T-helper 1 cell treated with Interleukin-12 subunit alpha and Interleukin-12 subunit beta and Interleukin-4 antibody, amounts not matched to agents 30 ng/mL and 1 ng/mL, for 36 hours (primary cell): ENCODE data around the gene VAV2. TPM values are rescaled to one million over a fixed set of nuclear protein-coding genes. Genes with fewer than 3 reads are reported as not detected.
"Not testable (repeated sequence)": the region's sequence is repeated elsewhere in the genome, so short reads cannot be mapped to it uniquely, and the experiment has no call there.

Experiments
- intact Hi-C: fragments of 100-400 bp; cut with micrococcal nuclease; formaldehyde crosslinking; loops from one replicate; pipeline ENCODE4 v1.15.1; 2024
- total RNA-seq: library from RNA; stranded (reverse); gene quantifications from 2 replicates; pipeline ENCODE4 v1.2.3, GENCODE V29; 2022

Gene VAV2
- total RNA-seq, 1 donor from 2014 or later, result 3.1 TPM

GRCh38 chr9:133752739-133753446 is 239.2 kb downstream of the VAV2 start:
- intact Hi-C loops, result no loop called here

GRCh38 chr9:133750982-133751649 is 241.0 kb downstream of the VAV2 start:
- intact Hi-C loops, result no loop called here

- intact Hi-C loops, result no loop called here
Observed at GRCh38 chr9:133747309-133747708, 244.8 kb downstream of the VAV2 start.

- intact Hi-C loops, result not testable (repeated sequence)
Observed at GRCh38 chr9:133744528-133744927, 247.6 kb downstream of the VAV2 start.

GRCh38 chr9:133742849-133743444 is 249.2 kb downstream of the VAV2 start:
- intact Hi-C loops, result loop anchor here (1.0 kb wide), 2 partner anchors 154 to 210 kb away; no protein-coding TSS in a partner anchor

GRCh38 chr9:133742251-133742650 is 249.9 kb downstream of the VAV2 start:
- intact Hi-C loops, result no loop called here

- intact Hi-C loops, result no loop called here
Observed at GRCh38 chr9:133741716-133742115, 250.4 kb downstream of the VAV2 start.

GRCh38 chr9:133740911-133741310 is 251.2 kb downstream of the VAV2 start:
- intact Hi-C loops, result no loop called here

GRCh38 chr9:133739408-133740280 is 252.5 kb downstream of the VAV2 start:
- intact Hi-C loops, result no loop called here

- intact Hi-C loops, result no loop called here
Observed at GRCh38 chr9:133738640-133739225, 253.4 kb downstream of the VAV2 start.

GRCh38 chr9:133737774-133738639 is 254.1 kb downstream of the VAV2 start, which contains the start of gene SARDH:
Gene SARDH (minus strand): TSS chr9:133738352. CDS start chr9:133734173, 4,179 bp downstream.
- intact Hi-C loops, result no loop called here

- intact Hi-C loops, result no loop called here
Observed at GRCh38 chr9:133737071-133737773, 254.9 kb downstream of the VAV2 start.

GRCh38 chr9:133735931-133736330 is 256.2 kb downstream of the VAV2 start:
- intact Hi-C loops, result no loop called here

GRCh38 chr9:133735415-133735775 is 256.7 kb downstream of the VAV2 start:
- intact Hi-C loops, result no loop called here

GRCh38 chr9:133734590-133735414 is 257.3 kb downstream of the VAV2 start:
- intact Hi-C loops, result no loop called here

- intact Hi-C loops, result no loop called here
Observed at GRCh38 chr9:133733796-133734533, 258.2 kb downstream of the VAV2 start.

GRCh38 chr9:133733421-133733795 is 258.7 kb downstream of the VAV2 start:
- intact Hi-C loops, result no loop called here
